B cell (primary cell): Measurements from ENCODE around the gene CRTAC1. TPM values are rescaled to one million over a fixed set of nuclear protein-coding genes. Genes with fewer than 3 reads are reported as not detected.

Source experiments
- ATAC-seq: fragments of 200-7000 bp; cut with Tn5 transposase; one replicate; pipeline ENCODE4 v1.10.0; 2021; ENCODE audit warnings: low read depth, mild to moderate bottlenecking, moderate number of reproducible peaks, moderate library complexity
- CTCF ChIA-PET: fragments of 350-600 bp; sonication (Branson Sonifier 250); formaldehyde crosslinking; loops from one replicate; lab custom pipeline; 2021; ENCODE audit warnings: antibody characterized with exemption, inconsistent platforms; lab: Charles Lee
- POLR2A ChIA-PET: fragments of 350-600 bp; sonication (Branson Sonifier 250); formaldehyde crosslinking; loops from one replicate; lab custom pipeline; 2021; ENCODE audit warnings: antibody characterized with exemption; lab: Charles Lee
- DNase-seq: peaks from one replicate; pipeline ENCODE4 v3.0.0; 2013
- H2AFZ ChIP-seq: 2 replicates; pipeline ENCODE4 v1.6.1; 2012; ENCODE audit warnings: mild to moderate bottlenecking, low read depth, low read length; ENCODE audit not compliant: insufficient read depth, poor library complexity, severe bottlenecking
- H3K27ac ChIP-seq, 2 donors: 1 replicate in 1 of 2; 2 replicates in 1 of 2; pipeline ENCODE4 v1.5.1; 2012 to 2013; ENCODE audit warnings: low read length in 2 of 2, mild to moderate bottlenecking in 2 of 2, moderate library complexity in 1 of 2
- H3K27me3 ChIP-seq, 4 experiments: fragments of 200-600 bp in 1 of 4; sonication (generic) in 1 of 4; replicated peaks in 1 of 4; 1 replicate in 2 of 4; 2 replicates in 2 of 4; pipeline versions ENCODE4 v1.6.1 to v1.7.0; 2013 to 2016; ENCODE audit warnings: low read length in 3 of 4, mild to moderate bottlenecking in 2 of 4, mixed read lengths in 1 of 4, moderate library complexity in 1 of 4; ENCODE audit not compliant: insufficient read depth in 4 of 4, control insufficient read depth in 3 of 4; ENCODE audit errors: control extremely low read depth in 1 of 4
- H3K36me3 ChIP-seq, 2 experiments: replicated peaks in 1 of 2; 1 replicate in 1 of 2; 2 replicates in 1 of 2; pipeline versions ENCODE4 v1.6.1 to v1.7.1; 2013; ENCODE audit warnings: low read length in 1 of 2; ENCODE audit not compliant: insufficient read depth in 2 of 2, control insufficient read depth in 1 of 2; ENCODE audit errors: control extremely low read depth in 1 of 2, extremely low read depth in 1 of 2
- H3K4me1 ChIP-seq, 2 donors: fragments of 200-600 bp in 1 of 2; sonication (generic) in 1 of 2; 1 replicate in 1 of 2; 2 replicates in 1 of 2; pipeline versions ENCODE4 v1.5.1 to v1.6.1; 2013 to 2017; ENCODE audit warnings: low read length in 2 of 2; ENCODE audit not compliant: control insufficient read depth in 2 of 2, insufficient read depth in 2 of 2
- H3K4me2 ChIP-seq: replicated peaks from 2 replicates; pipeline ENCODE3; 2012; ENCODE audit warnings: mild to moderate bottlenecking, low read depth, low read length; ENCODE audit not compliant: poor library complexity, severe bottlenecking
- H3K4me3 ChIP-seq, 5 experiments: fragments of 200-600 bp in 1 of 5; sonication (generic) in 1 of 5; 1 replicate in 3 of 5; 2 replicates in 2 of 5; pipeline versions ENCODE4 v1.5.1 to v1.7.0; 2011 to 2016; ENCODE audit warnings: low read length in 4 of 5, mild to moderate bottlenecking in 4 of 5, low read depth in 2 of 5, control low read depth in 1 of 5, moderate library complexity in 1 of 5; ENCODE audit not compliant: insufficient read depth in 1 of 5; ENCODE audit errors: control extremely low read depth in 1 of 5, extremely low read depth in 1 of 5
- H3K79me2 ChIP-seq: fragments of 200-600 bp; sonication (generic); one replicate; pipeline ENCODE4 v1.6.0; 2016; ENCODE audit warnings: low read length; ENCODE audit not compliant: control insufficient read depth, insufficient read depth
- H3K9ac ChIP-seq: fragments of 200-600 bp; sonication (generic); 2 replicates; pipeline ENCODE4 v1.6.1; 2017; ENCODE audit warnings: mild to moderate bottlenecking, low read length, moderate library complexity
- H3K9me3 ChIP-seq, 3 donors: one replicate each; pipeline versions ENCODE4 v1.6.1 to v1.7.1; 2013; ENCODE audit warnings: low read length in 2 of 3; ENCODE audit not compliant: control insufficient read depth in 2 of 3, insufficient read depth in 1 of 3; ENCODE audit errors: control extremely low read depth in 1 of 3
- H4K20me1 ChIP-seq: 2 replicates; pipeline ENCODE4 v1.6.0; 2012; ENCODE audit warnings: mild to moderate bottlenecking, low read length; ENCODE audit not compliant: insufficient read depth, control insufficient read depth, poor library complexity, severe bottlenecking
- H3K27ac Mint-ChIP-seq: one replicate; pipeline ENCODE4 v1.8.0; 2021; ENCODE audit warnings: mixed read lengths
- H3K27me3 Mint-ChIP-seq: one replicate; pipeline ENCODE4 v1.8.0; 2021; ENCODE audit warnings: mixed read lengths
- H3K4me1 Mint-ChIP-seq: one replicate; pipeline ENCODE4 v1.8.0; 2021; ENCODE audit warnings: mixed read lengths
- H3K4me3 Mint-ChIP-seq: one replicate; pipeline ENCODE4 v1.8.0; 2021; ENCODE audit warnings: mixed read lengths
- H3K9me3 Mint-ChIP-seq: one replicate; pipeline ENCODE4 v1.8.0; 2022; ENCODE audit warnings: mixed read lengths; ENCODE audit not compliant: insufficient read depth
- CTCF ChIP-seq: fragments of 200-600 bp; IDR thresholded peaks from one replicate; pipeline ENCODE4 v1.8.0; 2022; ENCODE audit warnings: antibody characterized with exemption, mild to moderate bottlenecking
- EZH2 ChIP-seq: IDR thresholded peaks from 2 replicates; pipeline ENCODE4 v1.6.1; 2012; ENCODE audit warnings: borderline replicate concordance, low read depth, mild to moderate bottlenecking, moderate library complexity, low read length; ENCODE audit not compliant: insufficient read depth, poor library complexity, severe bottlenecking
- WGBS: methylation state at CpG from one replicate; pipeline ENCODE4 v1.1.5; 2013; ENCODE audit warnings: missing lambda C conversion rate; ENCODE audit not compliant: insufficient coverage; 5-methylcytosine and 5-hydroxymethylcytosine counted together
- intact Hi-C: fragments of 100-400 bp; cut with micrococcal nuclease; formaldehyde crosslinking; loops from one replicate; pipeline ENCODE4 v1.10.0; 2022
- polyA plus RNA-seq: library from polyadenylated mRNA; depleted of rRNA; stranded (reverse); fragments of >200 nt; gene quantifications from 2 replicates; pipeline ENCODE4 v1.2.3, GENCODE V29; 2012
- total RNA-seq, 2 donors: library from RNA; stranded (reverse); fragments of 120-200 nt in 1 of 2; gene quantifications; 1 replicate in 1 of 2; 2 replicates in 1 of 2; pipeline versions ENCODE4 v1.2.3 to v1.2.4, GENCODE V29; 2013 to 2022

CRTAC1 gene
- total and polyA plus RNA-seq, 2 donors (not counting 1 experiment from before 2014, with no cell fraction given) = not detected

- H3K27ac Mint-ChIP-seq = no peak overlapping the region
- H3K4me1 Mint-ChIP-seq = no peaks in the 10 kb centered on the region
- H3K27ac ChIP-seq = no peak overlapping the region
- CTCF ChIA-PET = no interaction called here
- H3K9ac ChIP-seq = no peak overlapping the region
- H3K27me3 Mint-ChIP-seq = peaks cover 51% of the 10 kb centered on the region
- no peak overlapping the region for H2AFZ ChIP-seq
- H3K9me3 ChIP-seq = peaks cover 0 to 1% (median 0%) of the 10 kb centered on the region in 3 donors
- intact Hi-C loops = no loop called here
- peaks cover 0 to 9% (median 3%) of the 10 kb centered on the region in 4 experiments for H3K27me3 ChIP-seq
- no peaks in the 10 kb centered on the region for H4K20me1 ChIP-seq
- ATAC-seq = no peak
- DNase-seq = no peak
- H3K79me2 ChIP-seq = no peaks in the 10 kb centered on the region
- no peak overlapping the region for H3K4me3 Mint-ChIP-seq
- H3K4me2 ChIP-seq = no peak overlapping the region
- H3K4me1 ChIP-seq = no peaks in the 10 kb centered on the region
- H3K9me3 Mint-ChIP-seq = no peaks in the 10 kb centered on the region
- no peaks in the 10 kb centered on the region for H3K36me3 ChIP-seq
- no peak overlapping the region for H3K4me3 ChIP-seq
- POLR2A ChIA-PET = no interaction called here
- TF ChIP-seq EZH2 (no peak), CTCF (no peak)
These were observed 48.6 kb downstream of the CRTAC1 start for GRCh38 chr10:97981816-97982215.

GRCh38 chr10:97977673-97978072 lies 52.7 kb downstream of the CRTAC1 start:
- Mint-ChIP-seq H3K4me1 (no peaks in the 10 kb centered on the region), H3K4me3 (no peak overlapping the region), H3K9me3 (no peaks in the 10 kb centered on the region), H3K27ac (no peak overlapping the region), H3K27me3 (peaks cover 61% of the 10 kb centered on the region)
- Histone ChIP-seq H3K4me1 (no peaks in the 10 kb centered on the region), H2AFZ (no peak overlapping the region), H3K4me2 (no peak overlapping the region), H3K27ac (no peak overlapping the region), H3K79me2 (no peaks in the 10 kb centered on the region), H3K9ac (no peak overlapping the region), H3K9me3 (peaks cover 0 to 5% (median 1%) of the 10 kb centered on the region in 3 donors), H3K27me3 (peaks cover 0 to 17% (median 10%) of the 10 kb centered on the region in 4 experiments), H3K36me3 (no peaks in the 10 kb centered on the region), H3K4me3 (no peak overlapping the region), H4K20me1 (no peaks in the 10 kb centered on the region)
- ChIA-PET CTCF (no interaction called here), POLR2A (no interaction called here)
- WGBS = 81% methylated on average over 2 of the region's 3 CpGs
- DNase-seq (no peak), ATAC-seq (no peak)
- intact Hi-C loops = no loop called here
- no peak for TF ChIP-seq EZH2
- TF ChIP-seq CTCF = no peak
